ENCODE data around the gene OSBP2.
A peak's percentile ranks its signal among the peaks of the same experiment; 100 is the strongest.

The OSBP2 gene

DNA sequence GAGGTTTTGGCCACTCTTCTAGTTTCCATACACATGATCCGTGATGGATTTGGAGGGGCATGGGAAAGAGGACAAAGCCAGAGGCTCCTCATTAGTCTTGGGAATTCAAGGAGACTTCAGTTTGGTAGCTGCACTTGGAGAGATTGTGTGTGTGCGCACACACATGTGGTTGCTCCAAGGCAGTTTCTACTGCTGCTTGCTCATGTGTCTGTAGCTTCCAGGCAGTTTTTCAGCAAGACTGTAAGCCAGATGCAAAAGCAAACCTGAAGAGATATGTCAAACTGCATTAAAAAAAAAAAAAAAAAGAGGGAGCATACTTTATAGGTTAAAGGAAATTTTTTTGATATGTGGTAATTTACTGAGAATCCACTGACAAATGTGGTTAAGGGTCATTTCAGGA, 95.7 kb downstream of the OSBP2 start:
- DNase-seq (ENCODE audit: low read depth), result no peak
- H3K4me3 ChIP-seq (ENCODE audit: low read depth, low read length), result no peak overlapping the region
- in situ Hi-C loops (cut with HindIII; ENCODE audit: low sequenced_read_pairs), result no loop called here
- TF ChIP-seq, protein P1, sequence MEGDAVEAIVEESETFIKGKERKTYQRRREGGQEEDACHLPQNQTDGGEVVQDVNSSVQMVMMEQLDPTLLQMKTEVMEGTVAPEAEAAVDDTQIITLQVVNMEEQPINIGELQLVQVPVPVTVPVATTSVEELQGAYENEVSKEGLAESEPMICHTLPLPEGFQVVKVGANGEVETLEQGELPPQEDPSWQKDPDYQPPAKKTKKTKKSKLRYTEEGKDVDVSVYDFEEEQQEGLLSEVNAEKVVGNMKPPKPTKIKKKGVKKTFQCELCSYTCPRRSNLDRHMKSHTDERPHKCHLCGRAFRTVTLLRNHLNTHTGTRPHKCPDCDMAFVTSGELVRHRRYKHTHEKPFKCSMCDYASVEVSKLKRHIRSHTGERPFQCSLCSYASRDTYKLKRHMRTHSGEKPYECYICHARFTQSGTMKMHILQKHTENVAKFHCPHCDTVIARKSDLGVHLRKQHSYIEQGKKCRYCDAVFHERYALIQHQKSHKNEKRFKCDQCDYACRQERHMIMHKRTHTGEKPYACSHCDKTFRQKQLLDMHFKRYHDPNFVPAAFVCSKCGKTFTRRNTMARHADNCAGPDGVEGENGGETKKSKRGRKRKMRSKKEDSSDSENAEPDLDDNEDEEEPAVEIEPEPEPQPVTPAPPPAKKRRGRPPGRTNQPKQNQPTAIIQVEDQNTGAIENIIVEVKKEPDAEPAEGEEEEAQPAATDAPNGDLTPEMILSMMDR (IDR thresholded peaks at IDR 0.05; ENCODE audit: low read depth, low read length, missing control alignments), result no peak

GRCh38 chr22:30792456-30792855, 97.8 kb downstream of the OSBP2 start:
- in situ Hi-C loops (cut with HindIII; ENCODE audit: low sequenced_read_pairs), result no loop called here
- TF ChIP-seq, protein P1 (IDR thresholded peaks at IDR 0.05; ENCODE audit: low read depth, low read length, missing control alignments), result no peak
- no peak overlapping the region for H3K4me3 ChIP-seq (ENCODE audit: low read depth, low read length)
- no peak for DNase-seq (ENCODE audit: low read depth)

- TF ChIP-seq, protein P1 (IDR thresholded peaks at IDR 0.05; ENCODE audit: low read depth, low read length, missing control alignments), result no peak
- H3K4me3 ChIP-seq (ENCODE audit: low read depth, low read length), result no peak overlapping the region
- DNase-seq (ENCODE audit: low read depth), result no peak
- in situ Hi-C loops (cut with HindIII; ENCODE audit: low sequenced_read_pairs), result no loop called here
Measured at GRCh38 chr22:30795118-30795517, 100.4 kb downstream of the OSBP2 start.

- no peak overlapping the region for H3K4me3 ChIP-seq (ENCODE audit: low read depth, low read length)
- TF ChIP-seq, protein P1 (IDR thresholded peaks at IDR 0.05; ENCODE audit: low read depth, low read length, missing control alignments), result no peak
- no peak for DNase-seq (ENCODE audit: low read depth)
- in situ Hi-C loops (cut with HindIII; ENCODE audit: low sequenced_read_pairs), result loop anchor here (5.0 kb wide), 1 partner anchor 41 kb away; no protein-coding TSS in a partner anchor
Measured at GRCh38 chr22:30801695-30802094, 107.0 kb downstream of the OSBP2 start.

- TF ChIP-seq, protein P1 (IDR thresholded peaks at IDR 0.05; ENCODE audit: low read depth, low read length, missing control alignments), result peak; percentile 20
- H3K4me3 ChIP-seq (ENCODE audit: low read depth, low read length), result peak overlapping the region; percentile 23
- in situ Hi-C loops (cut with HindIII; ENCODE audit: low sequenced_read_pairs), result loop anchor here (5.0 kb wide), 1 partner anchor 40 kb away; no protein-coding TSS in a partner anchor
- peak; percentile 80 for DNase-seq (ENCODE audit: low read depth)
Measured at GRCh38 chr22:30802202-30803166, 107.8 kb downstream of the OSBP2 start.

DNA sequence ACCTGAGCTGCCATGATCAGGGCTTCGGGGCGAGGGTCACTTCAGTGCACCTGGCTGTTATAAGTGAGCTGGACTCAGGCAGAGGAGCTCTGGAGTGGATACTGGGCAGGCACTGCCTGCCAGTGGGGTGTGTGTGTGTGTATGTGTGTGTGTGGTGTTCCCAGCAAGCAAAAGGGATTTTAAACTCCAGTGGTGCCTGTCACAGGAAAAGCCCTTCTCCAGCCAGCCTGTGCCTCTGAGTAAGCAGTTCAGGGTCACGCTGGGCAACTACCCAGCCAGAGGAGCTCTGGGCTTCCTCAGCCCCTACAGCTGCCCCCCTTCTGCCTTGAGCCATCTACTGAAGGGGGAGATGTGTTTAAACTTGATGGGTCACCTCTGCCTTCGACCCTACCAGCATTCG, 109.0 kb downstream of the OSBP2 start:
- DNase-seq (ENCODE audit: low read depth), result no peak
- H3K4me3 ChIP-seq (ENCODE audit: low read depth, low read length), result no peak overlapping the region
- TF ChIP-seq, protein P1 (IDR thresholded peaks at IDR 0.05; ENCODE audit: low read depth, low read length, missing control alignments), result no peak
- in situ Hi-C loops (cut with HindIII; ENCODE audit: low sequenced_read_pairs), result loop anchor here (5.0 kb wide), 1 partner anchor 39 kb away; no protein-coding TSS in a partner anchor

Data from astrocyte of the cerebellum (primary cell).